NCI-H1417 treated with DMSO at 0.1 percent for 48 hours (cell line): Measurements from ENCODE around the gene PTPN2.
"Not testable (repeated sequence)": the region's sequence is repeated elsewhere in the genome, so short reads cannot be mapped to it uniquely, and the experiment has no call there.

Source experiments
- DNase-seq: peaks from one replicate; lab custom pipeline; 2025; lab: John Stamatoyannopoulos, UW

The PTPN2 gene

GRCh38 chr18:12883684-12884405 is at the start of gene PTPN2:
Gene PTPN2 (minus strand): TSS chr18:12884237. CDS start chr18:12884141, 96 bp downstream.
- DNase-seq, result peak; percentile 85

- no peak for DNase-seq
Measured at GRCh38 chr18:12933327-12933726, 49.3 kb upstream of the PTPN2 start.

DNA sequence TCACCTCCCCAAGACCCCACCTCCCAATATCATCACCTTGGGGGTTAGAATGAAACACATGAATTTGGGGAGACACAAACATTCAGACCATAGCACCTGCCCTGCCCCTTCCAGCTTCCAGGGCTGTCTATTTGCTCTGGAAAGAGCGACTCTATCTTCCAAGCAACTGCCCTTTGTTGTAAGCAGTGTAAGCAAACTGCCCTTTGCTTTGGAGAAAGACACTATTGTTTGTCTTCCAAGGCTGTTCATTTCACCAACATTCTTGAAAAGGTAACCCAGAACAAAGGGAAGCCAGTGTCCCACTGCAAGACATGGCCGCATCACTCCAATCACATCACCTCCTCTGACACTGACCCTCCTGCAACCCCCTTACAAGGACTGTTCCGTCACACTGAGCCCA is 46.9 kb upstream of the PTPN2 start:
- no peak for DNase-seq

DNA sequence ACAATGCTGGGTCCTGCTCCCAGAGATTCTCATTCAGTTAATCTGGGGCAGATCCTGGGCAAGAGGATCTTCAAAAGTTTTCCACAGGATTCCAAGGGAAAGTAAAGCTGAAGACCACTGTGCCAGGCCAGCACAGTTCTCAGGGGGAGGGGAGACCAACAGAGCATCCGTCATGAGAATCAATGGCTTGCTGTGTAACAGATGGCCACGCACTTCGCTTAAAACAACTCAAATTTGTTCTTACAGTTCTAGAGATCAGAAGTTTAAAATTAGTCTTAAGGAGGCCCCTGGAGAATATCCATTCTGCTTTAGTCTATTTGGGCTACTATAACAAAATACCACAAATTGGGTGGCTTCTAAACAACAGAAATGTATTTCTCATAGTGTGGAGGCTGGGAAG is 46.3 kb upstream of the PTPN2 start:
- DNase-seq, result no peak

DNA sequence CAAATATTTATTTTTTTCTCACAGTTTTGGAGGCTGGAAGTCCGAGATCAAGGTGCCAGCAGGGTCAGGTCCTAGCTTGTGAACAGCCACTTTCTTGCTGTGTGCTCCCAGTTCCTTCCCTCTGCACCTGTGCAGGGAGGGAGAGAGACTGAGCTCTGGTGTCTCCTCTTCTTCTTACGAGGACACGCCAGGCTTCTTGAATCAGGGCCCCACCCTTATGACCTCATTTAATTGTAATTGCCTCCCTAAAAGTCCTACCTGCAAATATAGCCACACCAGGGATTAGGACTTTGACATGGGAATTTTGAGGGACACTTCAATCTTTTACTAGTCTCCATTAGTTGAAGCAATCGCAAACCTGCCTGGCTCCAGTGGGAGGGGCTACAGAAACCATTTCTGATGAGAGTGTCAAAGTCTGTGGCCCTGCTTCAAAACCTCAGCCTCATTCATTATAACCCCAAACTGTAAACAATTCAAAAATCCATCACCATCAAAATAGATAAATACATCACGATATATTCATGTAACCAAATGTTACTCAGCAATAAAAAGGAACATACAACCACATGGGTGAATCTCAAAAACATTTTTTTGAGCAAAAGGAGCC is 45.5 kb upstream of the PTPN2 start:
- DNase-seq, result no peak

GRCh38 chr18:12928641-12929040 is 44.6 kb upstream of the PTPN2 start:
- no peak for DNase-seq

DNA sequence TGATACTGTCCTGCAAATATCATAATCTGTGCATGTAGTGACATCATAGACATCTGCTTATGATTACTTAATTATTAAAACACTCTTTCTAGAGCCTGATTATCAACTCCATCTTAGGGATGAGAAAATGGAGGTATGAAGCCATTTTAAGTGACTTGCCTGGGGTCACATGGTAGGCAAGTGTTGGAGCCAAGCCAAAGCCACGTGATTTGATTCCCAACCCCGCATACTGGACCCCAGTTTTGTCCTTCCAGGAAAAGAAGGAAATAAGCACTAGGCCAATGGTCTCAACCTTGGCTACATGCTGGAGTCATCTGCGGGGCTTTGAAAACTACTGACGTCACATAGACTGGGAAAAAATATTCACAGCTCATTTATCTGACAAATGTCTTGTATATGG is 44.2 kb upstream of the PTPN2 start:
- no peak for DNase-seq

DNA sequence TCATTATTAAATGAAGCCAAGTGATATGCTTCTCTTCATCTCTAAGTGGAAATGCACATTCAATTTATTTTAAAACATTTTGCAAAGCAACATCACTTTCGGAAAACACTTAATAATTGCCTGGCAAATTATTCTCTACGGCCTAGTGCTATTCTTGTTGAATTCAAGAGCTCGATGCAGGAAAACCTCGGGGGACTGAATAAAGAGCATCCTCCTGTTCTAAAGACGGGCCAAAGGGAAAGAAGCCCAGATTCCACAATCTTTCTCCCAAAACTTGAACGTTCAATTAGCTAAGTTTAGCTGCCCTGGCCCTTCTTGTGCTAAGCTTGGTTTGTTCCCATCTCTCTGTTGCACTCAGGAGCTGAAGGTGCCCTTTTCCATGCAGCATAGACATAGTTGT is 40.6 kb upstream of the PTPN2 start:
- no peak for DNase-seq

DNA sequence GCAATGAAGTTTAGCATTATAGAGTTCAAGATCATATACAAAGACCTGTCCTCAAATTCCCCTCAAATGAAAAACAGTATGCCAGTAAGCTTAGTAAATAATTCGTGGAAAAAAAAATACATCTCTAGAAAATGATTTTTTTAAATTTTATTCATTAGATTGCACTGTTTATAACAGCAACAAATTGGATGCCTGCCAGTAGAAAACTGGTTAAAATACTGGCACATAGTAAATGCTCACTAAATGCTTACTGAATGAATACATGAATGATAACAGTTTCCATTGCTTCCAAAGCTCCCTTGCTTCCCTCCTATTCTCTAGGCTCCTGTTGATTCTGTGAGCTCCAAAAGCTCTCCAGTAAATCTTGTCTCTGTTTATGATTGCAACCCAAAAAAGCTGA is 38.2 kb upstream of the PTPN2 start:
- DNase-seq, result no peak

DNA sequence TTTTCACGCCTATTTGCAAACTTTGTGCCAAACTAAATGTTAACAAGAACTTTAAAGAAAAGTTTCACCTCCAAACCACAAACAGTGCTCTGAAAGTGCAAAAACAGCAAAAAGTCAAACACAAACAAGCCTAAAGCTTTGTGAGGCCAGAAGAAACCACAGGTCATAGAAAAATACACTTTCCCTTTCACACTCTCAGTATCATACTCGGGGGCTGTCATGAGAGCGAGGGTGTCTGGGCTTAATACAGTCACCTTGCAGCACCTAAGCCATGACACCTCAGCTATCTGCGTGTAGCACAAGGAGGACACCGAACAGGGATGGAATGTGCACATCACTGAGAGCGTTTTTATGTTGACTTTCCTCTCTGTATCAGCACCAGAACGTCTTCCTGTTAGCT is 37.1 kb upstream of the PTPN2 start:
- no peak for DNase-seq

GRCh38 chr18:12911929-12912703 is 28.1 kb upstream of the PTPN2 start:
- DNase-seq, result no peak

- no peak for DNase-seq
Measured at GRCh38 chr18:12911025-12911928, 27.2 kb upstream of the PTPN2 start.

GRCh38 chr18:12908706-12909105 is 24.7 kb upstream of the PTPN2 start:
- no peak for DNase-seq

DNA sequence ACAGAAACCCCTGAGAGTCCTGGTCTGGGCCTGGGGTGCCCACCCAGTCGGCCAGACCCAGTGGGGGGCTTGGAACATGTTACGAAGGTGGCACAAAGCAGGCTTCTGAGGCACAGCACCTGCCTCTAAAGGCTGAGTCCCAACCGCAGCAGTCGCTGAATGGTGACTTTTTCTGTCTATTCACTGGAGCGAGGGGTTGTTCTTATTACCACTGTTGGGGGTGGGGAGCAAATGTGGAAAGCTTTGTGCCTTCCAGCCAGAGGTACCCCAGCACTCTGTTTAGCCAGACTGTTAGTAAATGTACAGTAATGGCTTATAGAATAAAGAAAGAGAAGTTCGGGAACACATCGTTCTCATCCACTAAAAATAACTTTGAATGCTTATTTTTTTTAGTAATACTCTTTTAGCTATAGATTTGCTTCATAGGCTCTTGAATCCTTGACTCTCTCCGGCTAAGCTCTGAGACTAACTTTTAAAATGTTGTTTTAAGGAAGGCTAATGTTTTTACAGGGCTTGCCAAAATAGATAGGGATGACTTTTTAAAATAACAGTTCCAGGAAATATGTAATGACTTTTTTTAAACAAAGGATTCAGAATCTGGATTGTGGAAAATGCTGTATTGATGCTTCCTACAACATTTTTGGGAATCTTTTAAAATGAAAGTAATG is 23.4 kb upstream of the PTPN2 start:
- DNase-seq, result no peak

DNA sequence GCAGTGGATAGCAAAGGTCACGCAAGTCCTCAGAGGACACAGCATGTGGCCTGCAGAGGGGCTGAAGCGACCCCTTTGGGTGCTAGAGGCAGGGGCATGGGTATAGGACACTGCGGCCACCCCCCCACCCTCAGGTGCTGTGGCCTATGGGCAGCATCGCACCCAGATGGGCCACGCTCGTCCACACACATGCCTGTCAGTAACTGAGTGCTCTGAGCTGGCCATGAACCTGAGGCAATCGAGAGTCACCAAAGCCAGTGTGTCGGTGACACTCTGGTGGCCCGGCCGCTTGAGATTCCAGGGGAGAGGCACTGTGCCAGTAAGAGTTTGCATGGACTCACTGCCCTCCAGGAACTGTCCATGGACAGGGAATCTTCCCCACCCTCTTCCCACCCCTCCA is 22.7 kb upstream of the PTPN2 start:
- DNase-seq, result no peak

DNA sequence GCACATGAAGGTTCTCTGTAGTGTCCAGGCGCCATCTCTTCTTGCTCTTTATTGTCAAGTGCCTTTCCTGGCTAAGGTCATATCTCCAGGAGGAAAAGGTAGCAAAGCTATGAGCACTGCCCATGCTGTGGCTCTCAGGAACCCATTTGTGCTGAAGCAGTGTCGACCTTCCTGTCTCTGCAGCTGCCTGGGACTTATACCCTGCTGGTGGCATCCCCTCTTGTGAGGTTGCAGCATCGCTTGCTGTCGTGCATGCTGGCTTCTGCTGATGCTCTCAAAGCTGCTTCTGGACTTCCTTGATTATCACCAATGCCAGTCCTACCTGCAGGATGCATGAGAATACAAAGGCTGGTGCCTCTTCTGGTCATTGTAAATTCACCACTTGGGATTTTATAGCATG is 22.1 kb upstream of the PTPN2 start:
- no peak for DNase-seq

DNA sequence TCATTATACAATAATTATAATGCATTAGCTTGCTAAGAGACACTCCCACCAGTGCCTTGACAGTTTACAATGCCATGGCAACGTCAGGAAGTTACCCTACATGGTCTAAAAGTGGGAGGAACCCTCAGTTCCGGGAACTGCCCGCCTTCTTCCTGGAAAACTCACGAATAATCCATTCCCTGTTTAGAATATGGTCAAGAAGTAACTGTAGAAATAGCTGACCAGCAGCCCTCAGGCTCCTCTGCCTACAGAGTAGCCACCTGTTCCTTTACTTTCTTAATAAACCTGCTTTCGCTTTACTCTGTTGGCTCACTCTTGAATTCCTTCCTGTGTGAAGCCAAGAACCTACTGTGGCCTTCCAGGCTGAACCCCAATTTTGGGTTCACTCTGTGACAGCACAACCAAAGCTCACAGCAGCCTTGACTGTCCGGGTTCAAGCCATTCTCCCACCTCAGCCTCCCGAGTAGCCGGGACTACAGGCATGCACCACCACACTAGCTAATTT is 20.0 kb upstream of the PTPN2 start:
- no peak for DNase-seq

- not testable (repeated sequence) for DNase-seq
Measured at GRCh38 chr18:12901208-12901607, 17.2 kb upstream of the PTPN2 start.

DNA sequence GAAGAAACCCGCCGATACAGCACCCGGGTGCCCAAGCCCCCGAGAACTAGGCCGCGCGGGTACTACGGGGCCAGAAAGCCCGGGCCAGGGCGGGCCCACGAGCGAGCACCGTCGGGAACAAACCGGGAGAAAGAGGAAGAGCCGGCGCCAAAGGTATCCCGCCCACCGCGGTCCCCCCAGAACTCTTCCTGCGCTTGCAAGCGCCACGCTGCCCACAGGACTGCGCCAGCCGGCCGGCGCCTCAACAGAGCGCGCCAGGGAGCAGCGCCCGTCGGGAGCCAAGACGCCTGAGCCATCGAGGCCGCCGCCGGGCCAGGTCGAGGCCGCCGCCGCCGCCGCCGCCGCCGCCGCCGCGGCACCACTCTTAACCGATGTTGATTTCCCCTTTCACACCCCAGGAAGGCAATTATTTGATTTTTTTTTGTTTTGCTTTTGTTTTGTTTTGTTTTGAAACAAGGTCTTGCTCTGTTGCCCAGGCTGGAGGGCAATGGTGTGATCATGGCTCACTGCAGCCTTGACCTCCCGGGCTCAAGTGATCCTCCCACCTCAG is 12.8 kb upstream of the PTPN2 start:
- DNase-seq, result not testable (repeated sequence)

- DNase-seq, result no peak
Measured at GRCh38 chr18:12895626-12896025, 11.6 kb upstream of the PTPN2 start.

GRCh38 chr18:12895014-12895413 is 11.0 kb upstream of the PTPN2 start:
- DNase-seq, result no peak
